Keratinocyte (primary cell): ENCODE measurements around the gene SIGLEC6.

Experiments
- CTCF ChIP-seq, 3 experiments: IDR thresholded peaks in 1 of 3; conservative IDR thresholded peaks in 1 of 3; optimal IDR thresholded peaks in 1 of 3; 2 replicates in 2 of 3; 3 replicates in 1 of 3; pipeline versions ENCODE3 to v1.5.1; 2011; ENCODE audit warnings: low read length in 3 of 3, mild to moderate bottlenecking in 3 of 3, moderate library complexity in 2 of 3, control low read depth in 1 of 3, inconsistent platforms in 1 of 3; ENCODE audit not compliant: insufficient read depth in 2 of 3; ENCODE audit errors: extremely low read depth in 1 of 3
- EZH2 ChIP-seq: IDR thresholded peaks from one replicate; pipeline ENCODE4 v1.6.1; 2012; ENCODE audit warnings: inconsistent platforms, mild to moderate bottlenecking, low read length, moderate library complexity

- TF ChIP-seq CTCF (optimal IDR thresholded peaks at IDR 0.05 in 1 of 3, IDR thresholded peaks at IDR 0.05 in 1 of 3, conservative IDR thresholded peaks at IDR 0.05 in 1 of 3; ENCODE audit: extremely low read depth in 1 of 3, insufficient read depth in 2 of 3, low read length in 3 of 3) (no peak), EZH2 (no peak)
Measured at GRCh38 chr19:51544038-51544437, 12.6 kb upstream of the SIGLEC6 start.
